Testis (tissue), 3 donors: ENCODE results near the gene ESRRA. TPM values are rescaled to one million over a fixed set of nuclear protein-coding genes. Genes with fewer than 3 reads are reported as not detected.

Source experiments
- DNase-seq: peaks from one replicate; pipeline ENCODE4 v3.0.0-alpha.2; 2019
- H3K27ac ChIP-seq, 2 donors: fragments of 200-600 bp; sonication (generic); one replicate each; pipeline ENCODE4 v1.5.1; 2019
- H3K27me3 ChIP-seq: fragments of 200-600 bp; sonication (generic); one replicate; pipeline ENCODE4 v1.5.1; 2019
- H3K36me3 ChIP-seq: fragments of 200-600 bp; sonication (generic); one replicate; pipeline ENCODE4 v1.5.1; 2017; ENCODE audit warnings: low read depth; ENCODE audit errors: missing control alignments
- H3K4me1 ChIP-seq: fragments of 200-600 bp; sonication (generic); one replicate; pipeline ENCODE4 v1.5.1; 2019
- H3K4me3 ChIP-seq, 2 donors: fragments of 200-600 bp; sonication (generic); one replicate each; pipeline ENCODE4 v1.5.1; 2017 to 2019
- H3K9me3 ChIP-seq: fragments of 200-600 bp; sonication (generic); one replicate; pipeline ENCODE4 v1.5.1; 2017
- CTCF ChIP-seq, 3 experiments: fragments of 450-650 bp in 2 of 3; fragments of 200-600 bp in 1 of 3; sonication (generic) in 1 of 3; IDR thresholded peaks; one replicate each; pipeline ENCODE4 v1.5.1; 2016 to 2019; ENCODE audit warnings: antibody characterized with exemption in 3 of 3, mild to moderate bottlenecking in 2 of 3, moderate library complexity in 1 of 3
- POLR2A ChIP-seq: fragments of 450-650 bp; IDR thresholded peaks from one replicate; pipeline ENCODE4 v1.6.1; 2017; ENCODE audit warnings: antibody characterized with exemption, mild to moderate bottlenecking, moderate library complexity
- WGBS, 2 donors: methylation state at CpG; one replicate each; pipeline ENCODE4 v1.1.5; 2018; 5-methylcytosine and 5-hydroxymethylcytosine counted together
- intact Hi-C: fragments of 100-400 bp; cut with DNase I; formaldehyde crosslinking; loops from one replicate; pipeline ENCODE4 v1.15.1; 2023; ENCODE audit warnings: low total_unique reads
- polyA plus RNA-seq: library from polyadenylated mRNA; stranded (reverse); fragments of 350-450 nt; fragmentation: Illumina TruSeq; extraction: RNeasy Lipid Tissue Mini Kit (QIAGEN cat#74804); gene quantifications from one replicate; pipeline ENCODE4 v1.2.3, GENCODE V29; 2014; ENCODE audit warnings: low read depth, low replicate concordance; ENCODE audit not compliant: insufficient read depth
- total RNA-seq, 2 donors: library from RNA; depleted of rRNA; stranded (reverse); fragments of >200 nt; gene quantifications; one replicate each; pipeline ENCODE4 v1.2.3, GENCODE V29; 2016

ESRRA gene
- total and polyA plus RNA-seq, 3 donors from 2014 or later, result 13.7 to 22.0 (median 19.3) TPM

GRCh38 chr11:64292460-64293254 lies 12.7 kb upstream of the ESRRA start:
- 26% methylated on average over 29 to 38 of the region's 42 CpGs for WGBS, 2 donors
- Histone ChIP-seq H3K4me3 (peak overlapping the region; percentile 34 to 38), H3K9me3 (no peaks in the 10 kb centered on the region), H3K27me3 (no peaks in the 10 kb centered on the region), H3K36me3 (no peaks in the 10 kb centered on the region), H3K27ac (no peak overlapping the region), H3K4me1 (peaks cover 16% of the 10 kb centered on the region)
- TF ChIP-seq POLR2A (no peak), CTCF (IDR thresholded peaks at IDR 0.05) (no peak)
- DNase-seq, result no peak
- intact Hi-C loops, result loop anchor here (10.0 kb wide), 1 partner anchor 88 kb away; the partner anchor contains the start of gene FERMT3

- no peak for DNase-seq
- peaks cover 25% of the 10 kb centered on the region for H3K4me1 ChIP-seq
- H3K27ac ChIP-seq, result no peak overlapping the region
- intact Hi-C loops, result loop anchor here (10.0 kb wide), 1 partner anchor 90 kb away; the partner anchor contains the start of gene FERMT3
- no peak for TF ChIP-seq CTCF (IDR thresholded peaks at IDR 0.05)
- no peak for TF ChIP-seq POLR2A
- no peaks in the 10 kb centered on the region for H3K36me3 ChIP-seq
- WGBS, 2 donors, result 31 to 32% methylated on average over 3 of the region's 3 CpGs
- no peak overlapping the region for H3K4me3 ChIP-seq
- H3K27me3 ChIP-seq, result no peaks in the 10 kb centered on the region
- no peaks in the 10 kb centered on the region for H3K9me3 ChIP-seq
Observed at GRCh38 chr11:64294774-64295173, 10.6 kb upstream of the ESRRA start.

- no peaks in the 10 kb centered on the region for H3K27me3 ChIP-seq
- 89 to 96% methylated on average over 4 of the region's 4 CpGs for WGBS, 2 donors
- H3K36me3 ChIP-seq, result no peaks in the 10 kb centered on the region
- no peak for DNase-seq
- no peak overlapping the region for H3K27ac ChIP-seq
- H3K9me3 ChIP-seq, result no peaks in the 10 kb centered on the region
- TF ChIP-seq POLR2A, result no peak
- TF ChIP-seq CTCF (IDR thresholded peaks at IDR 0.05), result no peak
- H3K4me3 ChIP-seq, result no peak overlapping the region
- intact Hi-C loops, result loop anchor here (10.0 kb wide), 1 partner anchor 91 kb away; the partner anchor contains the start of gene FERMT3
- H3K4me1 ChIP-seq, result peaks cover 35% of the 10 kb centered on the region
Observed at GRCh38 chr11:64295760-64296159, 9.6 kb upstream of the ESRRA start.

GRCh38 chr11:64296236-64296635 lies 9.1 kb upstream of the ESRRA start:
- H3K27me3 ChIP-seq, result no peaks in the 10 kb centered on the region
- TF ChIP-seq POLR2A, result no peak
- no peak for TF ChIP-seq CTCF (IDR thresholded peaks at IDR 0.05)
- intact Hi-C loops, result loop anchor here (10.0 kb wide), 1 partner anchor 91 kb away; the partner anchor contains the start of gene FERMT3
- no peak overlapping the region for H3K4me3 ChIP-seq
- H3K27ac ChIP-seq, result no peak overlapping the region
- WGBS, 2 donors, result 39 to 56% methylated on average over 1 of the region's 1 CpG
- H3K36me3 ChIP-seq, result no peaks in the 10 kb centered on the region
- DNase-seq, result no peak
- H3K9me3 ChIP-seq, result no peaks in the 10 kb centered on the region
- peaks cover 38% of the 10 kb centered on the region for H3K4me1 ChIP-seq
